ENCODE data around the gene HPS6. TPM values are rescaled to one million over a fixed set of nuclear protein-coding genes. Genes with fewer than 3 reads are reported as not detected.
A peak's percentile ranks its signal among the peaks of the same experiment; 100 is the strongest.
"Not testable (repeated sequence)": the region's sequence is repeated elsewhere in the genome, so short reads cannot be mapped to it uniquely, and the experiment has no call there.

HPS6 gene
- total and polyA plus RNA-seq, 9 of the 15 experiments (the other 6 are each of a cell fraction or from before 2014, with no cell fraction given): 0.45 to 14.0 (median 4.5) TPM

GRCh38 chr10:102054881-102055646 is 10.1 kb upstream of the HPS6 start:
- DNase-seq (ENCODE audit: extremely low read depth in 1 of 4, low spot score in 3 of 4); ATAC-seq; H3K9me3 ChIP-seq (replicated peaks; ENCODE audit: control insufficient read depth, insufficient read depth, low read depth, low read length); in situ Hi-C loops (cut with MboI); H3K27me3 ChIP-seq (ENCODE audit: control insufficient read depth in 2 of 2, insufficient read depth in 2 of 2, low read length in 2 of 2); BruUV-seq (replicated peaks); FAIRE-seq; H4K20me1 ChIP-seq (replicated peaks; ENCODE audit: control insufficient read depth, insufficient read depth, low read length); H3K9me1 ChIP-seq (ENCODE audit: control insufficient read depth, insufficient read depth, low read length); CTCF ChIA-PET (ENCODE audit: low intra/inter-chr PET ratio); H3K36me3 ChIP-seq (ENCODE audit: control insufficient read depth, insufficient read depth, low read length): not testable (repeated sequence)
- peak overlapping the region; percentile 99 for H2AFZ ChIP-seq (ENCODE audit: low read depth, low read length)
- POLR2A ChIA-PET: interaction anchor here (0.7 to 1.8 kb wide), 7 partner anchors 8 to 233 kb away, joined by 3 to 10 read pairs (median 4); no protein-coding TSS in a partner anchor
- H3K9ac ChIP-seq (ENCODE audit: insufficient read depth in 1 of 2, low read depth in 2 of 2, low read length in 2 of 2): peak overlapping the region; percentile 78 to 94
- 0 out of 2 replicates have a peak, but pooled peaks have one; percentile 2 for TF ChIP-seq ZNF224 (CRISPR knock-in tag; IDR thresholded peaks at IDR 0.05)
- H3K4me3 ChIP-seq: peak overlapping the region; percentile 81
- peak overlapping the region; percentile 89 for H3K4me2 ChIP-seq (ENCODE audit: insufficient read depth, low read length)
- peak overlapping the region; percentile 88 for H3K27ac ChIP-seq (ENCODE audit: extremely low read depth, low read depth, low read length)
- intact Hi-C loops (cut with micrococcal nuclease): loop anchor here (5.0 to 10.0 kb wide), 2 partner anchors 213 to 990 kb away; partner anchors contain the start of genes KAZALD1 and KCNIP2
- peaks cover 10 to 26% of the 10 kb centered on the region in 2 experiments; a peak in 4 of 5 replicates for H3K4me1 ChIP-seq (replicated peaks in 1 of 2; ENCODE audit: control insufficient read depth in 2 of 2, insufficient read depth in 2 of 2, low read length in 2 of 2)
- peaks cover 42% of the 10 kb centered on the region for H3K79me2 ChIP-seq (ENCODE audit: control insufficient read depth, insufficient read depth, low read length)
- WGBS (ENCODE audit: insufficient coverage, low coverage, missing lambda C conversion rate): 39% methylated on average over 28 of the region's 34 CpGs

GRCh38 chr10:102055647-102056419 is 9.3 kb upstream of the HPS6 start, which contains the start of gene ARMH3:
Gene ARMH3 (minus strand): TSS chr10:102056173. CDS start chr10:102040114, 16,059 bp downstream.
- Histone ChIP-seq H3K36me3 (ENCODE audit: control insufficient read depth, insufficient read depth, low read length) (no peaks in the 10 kb centered on the region), H3K9me3 (replicated peaks; ENCODE audit: control insufficient read depth, insufficient read depth, low read depth, low read length) (no peaks in the 10 kb centered on the region), H3K9me1 (ENCODE audit: control insufficient read depth, insufficient read depth, low read length) (no peaks in the 10 kb centered on the region), H3K4me2 (ENCODE audit: insufficient read depth, low read length) (peak within 1 kb of the TSS; percentile 89), H3K4me3 (peak within 1 kb of the TSS; percentile 81), H3K9ac (ENCODE audit: insufficient read depth in 1 of 2, low read depth in 2 of 2, low read length in 2 of 2) (peak within 1 kb of the TSS; percentile 78 to 94), H3K4me1 (replicated peaks in 1 of 2; ENCODE audit: control insufficient read depth in 2 of 2, insufficient read depth in 2 of 2, low read length in 2 of 2) (peaks cover 10 to 26% of the 10 kb centered on the region in 2 experiments; a peak in 4 of 5 replicates), H3K79me2 (ENCODE audit: control insufficient read depth, insufficient read depth, low read length) (peaks cover 40% of the 10 kb centered on the region), H2AFZ (ENCODE audit: low read depth, low read length) (peak within 1 kb of the TSS; percentile 99), H3K27me3 (ENCODE audit: control insufficient read depth in 2 of 2, insufficient read depth in 2 of 2, low read length in 2 of 2) (no peaks in the 10 kb centered on the region), H3K27ac (ENCODE audit: extremely low read depth, low read depth, low read length) (peak within 1 kb of the TSS; percentile 88), H4K20me1 (replicated peaks; ENCODE audit: control insufficient read depth, insufficient read depth, low read length) (no peaks in the 10 kb centered on the region)
- ATAC-seq: peak; percentile 97
- intact Hi-C loops (cut with micrococcal nuclease): loop anchor here (5.0 to 10.0 kb wide), 2 partner anchors 214 to 991 kb away; partner anchors contain the start of genes KAZALD1 and KCNIP2
- in situ Hi-C loops (cut with MboI): no loop called here
- under 1% methylated on average over 19 of the region's 79 CpGs for WGBS (ENCODE audit: insufficient coverage, low coverage, missing lambda C conversion rate)
- FAIRE-seq: peak; percentile 96
- POLR2A ChIA-PET: interaction anchor here (0.7 to 1.8 kb wide), 6 partner anchors 9 to 226 kb away, joined by 3 to 10 read pairs (median 5); no protein-coding TSS in a partner anchor
- BruUV-seq (replicated peaks): TSS peak; percentile 53
- peak; percentile 85 to 96 (median 88) for DNase-seq (ENCODE audit: extremely low read depth in 1 of 4, low spot score in 3 of 4)
- CTCF ChIA-PET (ENCODE audit: low intra/inter-chr PET ratio): no interaction called here
- TF ChIP-seq SFPQ (IDR thresholded peaks at IDR 0.05; ENCODE audit: low read depth, low read length) (no peak), KDM5B (IDR thresholded peaks at IDR 0.05; ENCODE audit: insufficient replicate concordance, low read depth, low read length) (peak; percentile 35), ZNF121 (CRISPR knock-in tag; conservative IDR thresholded peaks at IDR 0.05) (no peak), MAFF (IDR thresholded peaks at IDR 0.05; ENCODE audit: low read length) (0 out of 2 replicates have a peak, but pooled peaks have one; percentile 2), TBP (optimal IDR thresholded peaks at IDR 0.05; ENCODE audit: low read depth, low read length) (no peak), SOX6 (IDR thresholded peaks at IDR 0.05) (peak; percentile 39; the same call in 1 of the 2 replicates)

Measured in K562 (cell line).